OCI-LY1 (cell line): ENCODE data around the gene WDR89.

Experiments used
- CTCF ChIP-seq: fragments of 200-600 bp; sonication (generic), shearing (Covaris generic); IDR thresholded peaks from 2 replicates; pipeline ENCODE4 v1.5.1; 2017; ENCODE audit warnings: mild to moderate bottlenecking, antibody characterized with exemption, low read length, moderate library complexity, mixed read lengths
- EZH2 ChIP-seq: fragments of 200-600 bp; sonication (generic), shearing (Covaris generic); IDR thresholded peaks from 2 replicates; pipeline ENCODE4 v1.8.0; 2017; ENCODE audit warnings: borderline replicate concordance, mixed run types, mild to moderate bottlenecking, antibody characterized with exemption, low read length, moderate library complexity, mixed read lengths

GRCh38 chr14:63563370-63564026 lies 78.2 kb downstream of the WDR89 start:
- TF ChIP-seq CTCF: no peak
- no peak for TF ChIP-seq EZH2
